Adrenal gland (tissue), 12 donors: Measurements from ENCODE around the gene ADAMTSL1. TPM values are rescaled to one million over a fixed set of nuclear protein-coding genes. Genes with fewer than 3 reads are reported as not detected.

Experiments
- DNase-seq, 7 donors: peaks; one replicate each; pipeline ENCODE4 v3.0.0-alpha.2; 2019 to 2020
- H3K27ac ChIP-seq, 5 donors: fragments of 200-600 bp; sonication (generic) in 4 of 5; 1 replicate in 3 of 5; 2 replicates in 2 of 5; pipeline versions ENCODE4 v1.5.1 to v1.8.0; 2016 to 2020; ENCODE audit warnings: mild to moderate bottlenecking in 1 of 5
- H3K27me3 ChIP-seq: fragments of 200-600 bp; 2 replicates; pipeline ENCODE4 v1.8.0; 2021
- H3K36me3 ChIP-seq, 2 donors: fragments of 200-600 bp; replicated peaks in 1 of 2; 1 replicate in 1 of 2; 2 replicates in 1 of 2; pipeline versions ENCODE4 v1.5.1 to v1.8.0; 2018 to 2022
- H3K4me1 ChIP-seq, 2 donors: fragments of 200-600 bp; replicated peaks in 1 of 2; 1 replicate in 1 of 2; 2 replicates in 1 of 2; pipeline versions ENCODE4 v1.5.1 to v1.8.0; 2018 to 2021
- H3K4me3 ChIP-seq, 4 donors: fragments of 200-600 bp; sonication (generic) in 3 of 4; one replicate each; pipeline ENCODE4 v1.5.1; 2016 to 2018
- H3K9me3 ChIP-seq, 3 donors: fragments of 200-600 bp; sonication (generic) in 1 of 3; replicated peaks in 1 of 3; 1 replicate in 2 of 3; 2 replicates in 1 of 3; pipeline versions ENCODE4 v1.5.1 to v1.8.0; 2016 to 2021
- POLR2A ChIP-seq, 2 donors: fragments of 450-650 bp; IDR thresholded peaks; one replicate each; pipeline ENCODE4 v1.6.1; 2017; ENCODE audit warnings: antibody characterized with exemption in 2 of 2, mild to moderate bottlenecking in 2 of 2, moderate library complexity in 1 of 2
- WGBS, 4 donors: extraction: QIAGEN DNeasy Blood & Tissue Kit in 2 of 4; methylation state at CpG; one replicate each; pipeline versions ENCODE4 v1.1.5 to v1.1.7; 2013 to 2017; 5-methylcytosine and 5-hydroxymethylcytosine counted together
- intact Hi-C, 2 donors: fragments of 100-400 bp; cut with DNase I; formaldehyde crosslinking; loops; one replicate each; pipeline versions ENCODE4 v1.14.1 to v1.15.0; 2022 to 2023
- polyA plus RNA-seq, 3 donors: library from polyadenylated mRNA; stranded (reverse); fragments of 200-250 nt in 2 of 3; fragments of 350-450 nt in 1 of 3; fragmentation: Illumina TruSeq in 1 of 3; extraction: RNeasy Lipid Tissue Mini Kit (QIAGEN cat#74804) in 1 of 3; gene quantifications; one replicate each; pipeline ENCODE4 v1.2.3, GENCODE V29; 2013 to 2014
- total RNA-seq, 9 donors: library from RNA; depleted of rRNA in 4 of 9; stranded (reverse); fragments of >200 nt in 4 of 9; fragments of 120-200 nt in 1 of 9; fragmentation: NEBNext Ultra II Directional in 1 of 9; extraction: Animal tissue kit (Norgen Biotek cat#: 25700) in 1 of 9; gene quantifications; one replicate each; pipeline versions ENCODE4 v1.1.0 to v1.2.4, GENCODE V29; 2013 to 2023
- TF ChIP-seq, protein P1 (sequence below), 6 experiments: fragments of 450-650 bp in 4 of 6; fragments of 200-600 bp in 2 of 6; sonication (generic) in 1 of 6; IDR thresholded peaks; 1 replicate in 5 of 6; 2 replicates in 1 of 6; pipeline versions ENCODE4 v1.5.1 to v1.8.0; 2016 to 2021; ENCODE audit warnings: antibody characterized with exemption in 6 of 6, mild to moderate bottlenecking in 2 of 6, moderate library complexity in 1 of 6
- donor health status: healthy with polysubstance abuse.
- donor health status: Bipolar disorder and iron deficiency.
- donor health status: DM: yes; HTN: yes; CAD: no.
- donor health status: DM: no; HTN: no; CAD: no.
- donor health status: DM: no; HTN: no; CAD: no.
- donor health status: DM: yes; HTN: yes; CAD: no.

ADAMTSL1 gene
- total and polyA plus RNA-seq, 12 donors = 4.9 to 38.1 (median 20.6) TPM

DNA sequence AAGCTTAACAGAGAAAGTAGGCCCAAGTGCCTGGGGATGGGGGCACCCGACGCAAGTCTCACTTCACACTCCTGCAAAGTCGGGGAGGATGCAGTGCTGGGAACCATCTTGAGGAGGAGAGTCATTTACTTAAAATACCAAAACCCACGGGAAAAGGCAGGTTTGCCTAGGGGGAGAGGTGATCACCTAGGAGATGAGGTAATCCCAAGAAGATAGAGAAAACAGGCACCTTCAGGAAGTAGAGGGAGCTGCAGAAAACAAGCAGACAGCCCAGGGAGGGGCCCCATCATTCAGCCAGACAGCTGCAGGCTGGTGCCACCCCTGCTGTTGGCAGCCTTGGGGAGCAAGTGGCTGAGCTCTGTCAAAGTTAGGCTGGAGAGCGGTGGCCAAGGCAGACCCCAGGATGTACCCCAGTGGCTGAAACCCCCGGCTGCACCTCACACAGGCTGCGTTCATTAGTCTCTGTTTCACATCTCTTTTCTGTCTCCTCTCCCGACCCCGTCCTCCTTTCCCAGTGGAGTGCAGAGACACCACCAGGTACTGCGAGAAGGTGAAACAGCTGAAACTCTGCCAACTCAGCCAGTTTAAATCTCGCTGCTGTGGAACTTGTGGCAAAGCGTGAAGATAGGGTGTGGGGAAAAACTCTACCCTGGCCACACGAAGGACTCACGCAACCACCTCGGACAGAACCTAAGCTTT, 434.1 kb downstream of the ADAMTSL1 start:
- DNase-seq = no peak
- no peaks in the 10 kb centered on the region for H3K4me1 ChIP-seq
- no peaks in the 10 kb centered on the region for H3K9me3 ChIP-seq
- H3K4me3 ChIP-seq = no peak overlapping the region
- WGBS, 4 donors = 93 to 96% (median 93%) methylated on average over 15 of the region's 15 CpGs
- intact Hi-C loops = no loop called here
- no peaks in the 10 kb centered on the region for H3K27me3 ChIP-seq
- no peak overlapping the region for H3K27ac ChIP-seq
- no peak for TF ChIP-seq POLR2A (IDR thresholded peaks at IDR 0.05)
- TF ChIP-seq, protein P1, sequence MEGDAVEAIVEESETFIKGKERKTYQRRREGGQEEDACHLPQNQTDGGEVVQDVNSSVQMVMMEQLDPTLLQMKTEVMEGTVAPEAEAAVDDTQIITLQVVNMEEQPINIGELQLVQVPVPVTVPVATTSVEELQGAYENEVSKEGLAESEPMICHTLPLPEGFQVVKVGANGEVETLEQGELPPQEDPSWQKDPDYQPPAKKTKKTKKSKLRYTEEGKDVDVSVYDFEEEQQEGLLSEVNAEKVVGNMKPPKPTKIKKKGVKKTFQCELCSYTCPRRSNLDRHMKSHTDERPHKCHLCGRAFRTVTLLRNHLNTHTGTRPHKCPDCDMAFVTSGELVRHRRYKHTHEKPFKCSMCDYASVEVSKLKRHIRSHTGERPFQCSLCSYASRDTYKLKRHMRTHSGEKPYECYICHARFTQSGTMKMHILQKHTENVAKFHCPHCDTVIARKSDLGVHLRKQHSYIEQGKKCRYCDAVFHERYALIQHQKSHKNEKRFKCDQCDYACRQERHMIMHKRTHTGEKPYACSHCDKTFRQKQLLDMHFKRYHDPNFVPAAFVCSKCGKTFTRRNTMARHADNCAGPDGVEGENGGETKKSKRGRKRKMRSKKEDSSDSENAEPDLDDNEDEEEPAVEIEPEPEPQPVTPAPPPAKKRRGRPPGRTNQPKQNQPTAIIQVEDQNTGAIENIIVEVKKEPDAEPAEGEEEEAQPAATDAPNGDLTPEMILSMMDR (IDR thresholded peaks at IDR 0.05) = no peak
- no peaks in the 10 kb centered on the region for H3K36me3 ChIP-seq

DNA sequence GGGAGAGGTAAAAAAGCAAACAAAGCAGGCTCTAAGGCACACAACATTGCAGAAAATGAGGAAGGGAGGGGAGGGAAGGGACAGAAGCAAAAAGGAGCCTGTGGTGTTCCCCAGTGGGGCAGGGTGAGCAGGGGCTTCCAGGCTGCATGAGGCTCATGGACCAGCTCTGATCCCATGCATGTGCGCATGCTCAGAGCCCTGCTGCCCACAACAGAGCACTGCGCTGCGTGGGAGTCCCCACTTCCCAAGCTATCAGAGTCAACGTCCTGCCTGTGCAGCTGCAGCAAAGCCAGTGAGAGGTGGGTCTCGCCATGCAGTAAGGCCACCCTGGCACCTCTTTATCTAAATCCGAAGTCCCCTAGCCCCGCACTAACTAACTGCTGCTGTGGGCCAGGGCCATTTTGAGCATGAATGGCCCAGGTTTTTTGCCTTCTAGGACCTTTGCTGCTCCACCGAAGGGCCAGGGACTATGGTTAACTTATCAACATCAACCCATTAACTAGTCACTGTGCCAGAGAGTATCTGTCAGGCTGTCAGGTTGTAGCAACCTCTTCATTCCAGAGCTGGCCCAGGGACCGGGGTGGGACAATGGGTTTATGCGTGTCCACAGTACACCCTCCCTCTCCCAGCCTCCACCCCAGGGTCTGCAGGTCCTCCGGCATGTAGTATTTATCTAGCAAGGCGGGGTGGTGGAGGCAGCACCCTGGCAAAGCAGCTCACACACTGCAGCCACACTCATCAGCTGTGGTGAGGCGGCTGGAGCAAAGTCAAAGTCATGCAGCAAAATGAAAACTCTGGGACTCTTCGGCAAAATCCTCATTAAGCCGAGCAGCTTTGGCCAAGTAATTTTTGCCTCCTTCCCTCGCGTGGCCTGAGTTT, 435.4 kb downstream of the ADAMTSL1 start:
- H3K4me1 ChIP-seq = no peaks in the 10 kb centered on the region
- TF ChIP-seq, protein P1 (IDR thresholded peaks at IDR 0.05) = no peak
- no peak for TF ChIP-seq POLR2A (IDR thresholded peaks at IDR 0.05)
- WGBS, 4 donors = 86 to 95% (median 91%) methylated on average over 13 to 17 of the region's 17 CpGs
- no peaks in the 10 kb centered on the region for H3K27me3 ChIP-seq
- DNase-seq = no peak
- H3K9me3 ChIP-seq = no peaks in the 10 kb centered on the region
- no peaks in the 10 kb centered on the region for H3K36me3 ChIP-seq
- intact Hi-C loops = no loop called here
- no peak overlapping the region for H3K4me3 ChIP-seq
- H3K27ac ChIP-seq = no peak overlapping the region

DNA sequence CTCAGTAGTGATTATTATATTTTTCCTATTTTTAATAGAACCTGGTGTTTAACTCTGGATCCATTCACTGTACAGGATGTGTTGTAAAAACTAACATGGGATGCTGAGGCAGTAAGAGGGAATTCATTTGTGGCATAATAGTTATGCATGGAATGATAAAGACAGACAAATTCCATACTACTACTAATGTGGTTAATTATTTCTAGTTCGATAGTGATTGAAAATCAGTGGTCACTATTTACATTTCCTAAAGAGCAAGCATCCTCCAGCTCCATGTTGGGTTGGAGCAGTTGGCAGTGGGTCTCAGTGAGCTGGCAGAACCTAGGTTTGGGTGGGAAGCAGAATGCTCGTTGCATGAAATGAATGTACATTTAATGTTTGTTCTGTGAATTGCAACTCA, 436.5 kb downstream of the ADAMTSL1 start:
- intact Hi-C loops = no loop called here
- TF ChIP-seq, protein P1 (IDR thresholded peaks at IDR 0.05) = no peak
- TF ChIP-seq POLR2A (IDR thresholded peaks at IDR 0.05) = no peak
- DNase-seq = no peak
- Histone ChIP-seq H3K9me3 (no peaks in the 10 kb centered on the region), H3K27ac (no peak overlapping the region), H3K4me1 (no peaks in the 10 kb centered on the region), H3K4me3 (no peak overlapping the region), H3K27me3 (no peaks in the 10 kb centered on the region), H3K36me3 (no peaks in the 10 kb centered on the region)
- WGBS, 4 donors = 76 to 80% (median 79%) methylated on average over 2 of the region's 2 CpGs

DNA sequence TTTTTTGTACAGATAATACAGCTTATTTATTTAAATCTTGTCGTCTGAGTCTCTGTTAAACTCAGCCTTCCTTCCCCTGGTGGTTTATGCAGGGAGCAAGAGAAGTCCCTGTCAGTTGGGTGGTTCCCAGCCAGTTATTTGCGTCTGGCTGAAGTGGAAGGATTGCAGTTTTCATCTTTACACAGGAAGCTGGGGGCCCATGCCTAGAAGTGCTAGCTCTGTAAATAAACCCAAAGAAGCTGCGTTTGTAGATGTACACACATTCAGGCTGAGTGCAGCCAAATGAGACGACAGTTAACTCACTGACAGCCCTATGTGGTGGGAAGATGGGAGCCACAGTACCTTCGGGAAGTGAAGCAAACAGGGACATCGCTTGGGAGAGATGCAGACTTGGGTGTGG, 437.0 kb downstream of the ADAMTSL1 start:
- Histone ChIP-seq H3K27ac (no peak overlapping the region), H3K9me3 (no peaks in the 10 kb centered on the region), H3K4me1 (no peaks in the 10 kb centered on the region), H3K4me3 (no peak overlapping the region), H3K36me3 (no peaks in the 10 kb centered on the region), H3K27me3 (no peaks in the 10 kb centered on the region)
- intact Hi-C loops = no loop called here
- 63 to 82% (median 69%) methylated on average over 6 of the region's 6 CpGs for WGBS, 4 donors
- TF ChIP-seq, protein P1 (IDR thresholded peaks at IDR 0.05) = no peak
- TF ChIP-seq POLR2A (IDR thresholded peaks at IDR 0.05) = no peak
- DNase-seq = no peak
